ENCODE data around the gene NAT16. TPM values are rescaled to one million over a fixed set of nuclear protein-coding genes. Genes with fewer than 3 reads are reported as not detected.

The NAT16 gene
- total and polyA plus RNA-seq, 2 of the 13 experiments (the other 11 are each of a cell fraction or from before 2014, with no cell fraction given): 0.04 TPM; not detected in 1

DNA sequence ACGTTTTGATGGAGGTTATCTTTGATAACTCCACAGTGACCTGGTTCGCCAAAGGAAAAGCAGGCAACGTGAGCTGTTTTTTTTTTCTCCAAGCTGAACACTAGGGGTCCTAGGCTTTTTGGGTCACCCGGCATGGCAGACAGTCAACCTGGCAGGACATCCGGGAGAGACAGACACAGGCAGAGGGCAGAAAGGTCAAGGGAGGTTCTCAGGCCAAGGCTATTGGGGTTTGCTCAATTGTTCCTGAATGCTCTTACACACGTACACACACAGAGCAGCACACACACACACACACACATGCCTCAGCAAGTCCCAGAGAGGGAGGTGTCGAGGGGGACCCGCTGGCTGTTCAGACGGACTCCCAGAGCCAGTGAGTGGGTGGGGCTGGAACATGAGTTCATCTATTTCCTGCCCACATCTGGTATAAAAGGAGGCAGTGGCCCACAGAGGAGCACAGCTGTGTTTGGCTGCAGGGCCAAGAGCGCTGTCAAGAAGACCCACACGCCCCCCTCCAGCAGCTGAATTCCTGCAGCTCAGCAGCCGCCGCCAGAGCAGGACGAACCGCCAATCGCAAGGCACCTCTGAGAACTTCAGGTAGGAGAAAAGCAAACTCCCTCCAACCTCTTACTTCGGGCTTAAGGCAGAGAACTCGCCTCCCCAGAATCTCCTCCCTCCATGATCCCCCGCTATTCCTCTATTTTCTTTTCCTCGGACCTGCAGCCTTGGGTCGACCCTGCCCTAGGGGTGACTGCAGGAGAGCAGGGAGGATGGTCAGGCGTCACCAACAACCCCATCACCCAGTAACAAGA lies 53.2 kb downstream of the NAT16 start, which contains the start of gene SERPINE1 (continued):
- TF ChIP-seq, protein P1, sequence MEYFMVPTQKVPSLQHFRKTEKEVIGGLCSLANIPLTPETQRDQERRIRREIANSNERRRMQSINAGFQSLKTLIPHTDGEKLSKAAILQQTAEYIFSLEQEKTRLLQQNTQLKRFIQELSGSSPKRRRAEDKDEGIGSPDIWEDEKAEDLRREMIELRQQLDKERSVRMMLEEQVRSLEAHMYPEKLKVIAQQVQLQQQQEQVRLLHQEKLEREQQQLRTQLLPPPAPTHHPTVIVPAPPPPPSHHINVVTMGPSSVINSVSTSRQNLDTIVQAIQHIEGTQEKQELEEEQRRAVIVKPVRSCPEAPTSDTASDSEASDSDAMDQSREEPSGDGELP (IDR thresholded peaks at IDR 0.05; ENCODE audit: borderline replicate concordance, low read depth): peak; percentile 98
- peak; percentile 98 for TF ChIP-seq RARA (CRISPR knock-in tag; IDR thresholded peaks at IDR 0.05)
- TF ChIP-seq, protein P2, sequence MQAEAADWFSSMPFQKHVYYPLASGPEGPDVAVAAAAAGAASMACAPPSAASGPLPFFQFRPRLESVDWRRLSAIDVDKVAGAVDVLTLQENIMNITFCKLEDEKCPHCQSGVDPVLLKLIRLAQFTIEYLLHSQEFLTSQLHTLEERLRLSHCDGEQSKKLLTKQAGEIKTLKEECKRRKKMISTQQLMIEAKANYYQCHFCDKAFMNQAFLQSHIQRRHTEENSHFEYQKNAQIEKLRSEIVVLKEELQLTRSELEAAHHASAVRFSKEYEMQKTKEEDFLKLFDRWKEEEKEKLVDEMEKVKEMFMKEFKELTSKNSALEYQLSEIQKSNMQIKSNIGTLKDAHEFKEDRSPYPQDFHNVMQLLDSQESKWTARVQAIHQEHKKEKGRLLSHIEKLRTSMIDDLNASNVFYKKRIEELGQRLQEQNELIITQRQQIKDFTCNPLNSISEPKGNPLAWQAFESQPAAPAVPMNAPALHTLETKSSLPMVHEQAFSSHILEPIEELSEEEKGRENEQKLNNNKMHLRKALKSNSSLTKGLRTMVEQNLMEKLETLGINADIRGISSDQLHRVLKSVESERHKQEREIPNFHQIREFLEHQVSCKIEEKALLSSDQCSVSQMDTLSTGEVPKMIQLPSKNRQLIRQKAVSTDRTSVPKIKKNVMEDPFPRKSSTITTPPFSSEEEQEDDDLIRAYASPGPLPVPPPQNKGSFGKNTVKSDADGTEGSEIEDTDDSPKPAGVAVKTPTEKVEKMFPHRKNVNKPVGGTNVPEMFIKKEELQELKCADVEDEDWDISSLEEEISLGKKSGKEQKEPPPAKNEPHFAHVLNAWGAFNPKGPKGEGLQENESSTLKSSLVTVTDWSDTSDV (CRISPR knock-in tag; IDR thresholded peaks at IDR 0.05): no peak
- TF ChIP-seq MIER2 (CRISPR knock-in tag; IDR thresholded peaks at IDR 0.05): 0 out of 2 replicates have a peak, but pooled peaks have one; percentile 53
- TF ChIP-seq ZNF775 (CRISPR knock-in tag; IDR thresholded peaks at IDR 0.05; ENCODE audit: borderline replicate concordance): no peak
- no peak; the same call in 1 of the 2 replicates for TF ChIP-seq ZNF33B (CRISPR knock-in tag; IDR thresholded peaks at IDR 0.05)
- TF ChIP-seq, protein P3, sequence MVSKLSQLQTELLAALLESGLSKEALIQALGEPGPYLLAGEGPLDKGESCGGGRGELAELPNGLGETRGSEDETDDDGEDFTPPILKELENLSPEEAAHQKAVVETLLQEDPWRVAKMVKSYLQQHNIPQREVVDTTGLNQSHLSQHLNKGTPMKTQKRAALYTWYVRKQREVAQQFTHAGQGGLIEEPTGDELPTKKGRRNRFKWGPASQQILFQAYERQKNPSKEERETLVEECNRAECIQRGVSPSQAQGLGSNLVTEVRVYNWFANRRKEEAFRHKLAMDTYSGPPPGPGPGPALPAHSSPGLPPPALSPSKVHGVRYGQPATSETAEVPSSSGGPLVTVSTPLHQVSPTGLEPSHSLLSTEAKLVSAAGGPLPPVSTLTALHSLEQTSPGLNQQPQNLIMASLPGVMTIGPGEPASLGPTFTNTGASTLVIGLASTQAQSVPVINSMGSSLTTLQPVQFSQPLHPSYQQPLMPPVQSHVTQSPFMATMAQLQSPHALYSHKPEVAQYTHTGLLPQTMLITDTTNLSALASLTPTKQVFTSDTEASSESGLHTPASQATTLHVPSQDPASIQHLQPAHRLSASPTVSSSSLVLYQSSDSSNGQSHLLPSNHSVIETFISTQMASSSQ (IDR thresholded peaks at IDR 0.05; ENCODE audit: low read depth): peak; percentile 75
- TF ChIP-seq, protein P3 (CRISPR knock-in tag; IDR thresholded peaks at IDR 0.05; ENCODE audit: borderline replicate concordance): peak; percentile 89
- TF ChIP-seq ZNF879 (CRISPR knock-in tag; IDR thresholded peaks at IDR 0.05): no peak
- TF ChIP-seq MIER3 (CRISPR knock-in tag; IDR thresholded peaks at IDR 0.05; ENCODE audit: borderline replicate concordance): peak; percentile 82; the same call in 1 of the 2 replicates
- peak; percentile 67 for TF ChIP-seq FOXP1 (IDR thresholded peaks at IDR 0.05)
- TF ChIP-seq FOXP1 (CRISPR knock-in tag; IDR thresholded peaks at IDR 0.05): peak; percentile 83
- TF ChIP-seq, protein P4, sequence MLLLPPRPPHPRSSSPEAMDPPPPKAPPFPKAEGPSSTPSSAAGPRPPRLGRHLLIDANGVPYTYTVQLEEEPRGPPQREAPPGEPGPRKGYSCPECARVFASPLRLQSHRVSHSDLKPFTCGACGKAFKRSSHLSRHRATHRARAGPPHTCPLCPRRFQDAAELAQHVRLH (CRISPR knock-in tag; IDR thresholded peaks at IDR 0.05; ENCODE audit: borderline replicate concordance, low read depth): peak; percentile 9; the same call in 1 of the 2 replicates
- TF ChIP-seq RFX1 (IDR thresholded peaks at IDR 0.05): no peak
- TF ChIP-seq PAF1 (CRISPR knock-in tag; IDR thresholded peaks at IDR 0.05): no peak
- TF ChIP-seq, protein P5, sequence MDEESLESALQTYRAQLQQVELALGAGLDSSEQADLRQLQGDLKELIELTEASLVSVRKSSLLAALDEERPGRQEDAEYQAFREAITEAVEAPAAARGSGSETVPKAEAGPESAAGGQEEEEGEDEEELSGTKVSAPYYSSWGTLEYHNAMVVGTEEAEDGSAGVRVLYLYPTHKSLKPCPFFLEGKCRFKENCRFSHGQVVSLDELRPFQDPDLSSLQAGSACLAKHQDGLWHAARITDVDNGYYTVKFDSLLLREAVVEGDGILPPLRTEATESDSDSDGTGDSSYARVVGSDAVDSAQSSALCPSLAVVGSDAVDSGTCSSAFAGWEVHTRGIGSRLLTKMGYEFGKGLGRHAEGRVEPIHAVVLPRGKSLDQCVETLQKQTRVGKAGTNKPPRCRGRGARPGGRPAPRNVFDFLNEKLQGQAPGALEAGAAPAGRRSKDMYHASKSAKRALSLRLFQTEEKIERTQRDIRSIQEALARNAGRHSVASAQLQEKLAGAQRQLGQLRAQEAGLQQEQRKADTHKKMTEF (CRISPR knock-in tag; IDR thresholded peaks at IDR 0.05): peak; percentile 76
- no peak for TF ChIP-seq ZNF251 (CRISPR knock-in tag; IDR thresholded peaks at IDR 0.05)
- TF ChIP-seq FOXK2 (IDR thresholded peaks at IDR 0.05): peak; percentile 81; the same call in 1 of the 2 replicates
- no peak for TF ChIP-seq ZNF713 (CRISPR knock-in tag; IDR thresholded peaks at IDR 0.05)
- peak; percentile 96 for TF ChIP-seq PHF21A (CRISPR knock-in tag; IDR thresholded peaks at IDR 0.05)
- peak; percentile 90; the same call in 2 of the 3 replicates for TF ChIP-seq MXI1 (IDR thresholded peaks at IDR 0.05; ENCODE audit: borderline replicate concordance, low read depth, low read length)
- peak; percentile 74 for TF ChIP-seq ZNF878 (CRISPR knock-in tag; IDR thresholded peaks at IDR 0.05)
